Nephron (organoid): ENCODE measurements around the gene MAST2.

Experiments
- H3K27ac Mint-ChIP-seq, 3 experiments: 2 replicates each; pipeline ENCODE4 v1.8.0; 2020; ENCODE audit warnings: mixed read lengths in 3 of 3, mild to moderate bottlenecking in 2 of 3, moderate library complexity in 1 of 3
- H3K27me3 Mint-ChIP-seq: 2 replicates; pipeline ENCODE4 v1.8.0; 2021; ENCODE audit warnings: low read depth, mild to moderate bottlenecking, moderate library complexity, mixed read lengths
- H3K36me3 Mint-ChIP-seq: 2 replicates; pipeline ENCODE4 v1.8.0; 2020; ENCODE audit warnings: low read depth, mixed read lengths
- H3K4me1 Mint-ChIP-seq: 2 replicates; pipeline ENCODE4 v1.8.0; 2020; ENCODE audit warnings: mixed read lengths
- H3K4me3 Mint-ChIP-seq, 3 experiments: 2 replicates each; pipeline ENCODE4 v1.8.0; 2020; ENCODE audit warnings: mild to moderate bottlenecking in 3 of 3, mixed read lengths in 3 of 3, moderate library complexity in 2 of 3
- H3K9me3 Mint-ChIP-seq: 2 replicates; pipeline ENCODE4 v1.8.0; 2020; ENCODE audit warnings: mixed read lengths
- TF ChIP-seq, protein P1 (sequence below), 3 experiments: fragments of 200-600 bp; sonication (generic); IDR thresholded peaks; one replicate each; pipeline ENCODE4 v1.5.0; 2021; ENCODE audit warnings: antibody characterized with exemption in 3 of 3; ENCODE audit not compliant: unreplicated experiment in 3 of 3

The MAST2 gene

DNA sequence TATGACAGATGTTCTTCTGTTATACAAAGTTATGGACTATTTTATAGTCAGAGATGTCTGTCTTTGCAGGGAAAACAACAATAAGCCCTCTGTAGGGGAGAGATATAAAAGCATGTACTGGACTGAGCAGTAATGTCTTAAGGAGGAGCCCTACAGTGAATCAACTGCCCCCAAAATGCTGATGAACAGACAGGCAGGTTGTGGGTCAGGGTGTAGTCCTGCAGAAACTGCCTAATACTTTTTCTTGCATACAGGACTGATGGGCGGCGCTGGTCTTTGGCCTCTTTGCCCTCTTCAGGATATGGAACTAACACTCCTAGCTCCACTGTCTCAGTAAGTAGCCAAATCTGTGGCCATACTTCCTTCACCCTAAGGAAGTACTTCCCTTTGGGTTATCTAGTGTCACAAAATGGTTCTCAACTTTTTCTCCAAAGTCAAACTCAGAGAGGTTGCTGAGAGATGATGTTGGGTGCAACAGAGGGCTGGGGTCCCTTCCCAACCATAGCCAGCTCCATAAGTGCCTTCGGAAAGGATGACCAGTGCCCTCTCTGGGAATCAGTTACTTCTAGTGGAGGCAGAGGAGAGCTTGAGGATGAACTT, 199.2 kb downstream of the MAST2 start:
- H3K27me3 Mint-ChIP-seq, result no peaks in the 10 kb centered on the region
- no peaks in the 10 kb centered on the region for H3K9me3 Mint-ChIP-seq
- H3K4me3 Mint-ChIP-seq, result no peak overlapping the region

DNA sequence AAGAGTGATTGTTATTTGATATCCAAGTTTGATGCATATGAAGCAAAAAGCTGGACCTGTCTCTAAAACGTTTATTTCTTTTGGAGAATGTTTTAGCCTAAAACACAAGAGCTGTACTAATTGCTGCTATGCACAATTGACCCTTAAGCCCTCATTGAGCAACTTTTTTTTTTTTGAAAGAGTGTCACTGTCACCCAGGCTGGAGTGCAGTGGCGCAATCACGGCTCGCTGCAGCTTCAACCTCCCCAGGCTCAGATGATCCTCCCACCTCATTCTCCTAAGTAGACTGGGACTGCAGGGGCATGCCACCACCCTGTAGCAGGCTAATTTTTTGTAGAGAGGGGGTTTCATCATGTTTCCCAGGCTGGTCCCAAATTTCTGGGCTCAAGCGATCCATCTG, 199.9 kb downstream of the MAST2 start:
- Mint-ChIP-seq H3K4me3 (no peak overlapping the region), H3K27ac (no peak overlapping the region), H3K36me3 (peaks cover 37% of the 10 kb centered on the region), H3K4me1 (no peaks in the 10 kb centered on the region), H3K9me3 (no peaks in the 10 kb centered on the region), H3K27me3 (no peaks in the 10 kb centered on the region)
- TF ChIP-seq, protein P1, sequence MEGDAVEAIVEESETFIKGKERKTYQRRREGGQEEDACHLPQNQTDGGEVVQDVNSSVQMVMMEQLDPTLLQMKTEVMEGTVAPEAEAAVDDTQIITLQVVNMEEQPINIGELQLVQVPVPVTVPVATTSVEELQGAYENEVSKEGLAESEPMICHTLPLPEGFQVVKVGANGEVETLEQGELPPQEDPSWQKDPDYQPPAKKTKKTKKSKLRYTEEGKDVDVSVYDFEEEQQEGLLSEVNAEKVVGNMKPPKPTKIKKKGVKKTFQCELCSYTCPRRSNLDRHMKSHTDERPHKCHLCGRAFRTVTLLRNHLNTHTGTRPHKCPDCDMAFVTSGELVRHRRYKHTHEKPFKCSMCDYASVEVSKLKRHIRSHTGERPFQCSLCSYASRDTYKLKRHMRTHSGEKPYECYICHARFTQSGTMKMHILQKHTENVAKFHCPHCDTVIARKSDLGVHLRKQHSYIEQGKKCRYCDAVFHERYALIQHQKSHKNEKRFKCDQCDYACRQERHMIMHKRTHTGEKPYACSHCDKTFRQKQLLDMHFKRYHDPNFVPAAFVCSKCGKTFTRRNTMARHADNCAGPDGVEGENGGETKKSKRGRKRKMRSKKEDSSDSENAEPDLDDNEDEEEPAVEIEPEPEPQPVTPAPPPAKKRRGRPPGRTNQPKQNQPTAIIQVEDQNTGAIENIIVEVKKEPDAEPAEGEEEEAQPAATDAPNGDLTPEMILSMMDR (IDR thresholded peaks at IDR 0.05; ENCODE audit: unreplicated experiment in 3 of 3), result no peak

More for the DNA sequence above, 199.2 kb downstream of the MAST2 start:
- Mint-ChIP-seq H3K27ac (no peak overlapping the region), H3K4me1 (no peaks in the 10 kb centered on the region), H3K36me3 (peaks cover 31% of the 10 kb centered on the region)
- TF ChIP-seq, protein P1 (IDR thresholded peaks at IDR 0.05; ENCODE audit: unreplicated experiment in 3 of 3), result no peak

DNA sequence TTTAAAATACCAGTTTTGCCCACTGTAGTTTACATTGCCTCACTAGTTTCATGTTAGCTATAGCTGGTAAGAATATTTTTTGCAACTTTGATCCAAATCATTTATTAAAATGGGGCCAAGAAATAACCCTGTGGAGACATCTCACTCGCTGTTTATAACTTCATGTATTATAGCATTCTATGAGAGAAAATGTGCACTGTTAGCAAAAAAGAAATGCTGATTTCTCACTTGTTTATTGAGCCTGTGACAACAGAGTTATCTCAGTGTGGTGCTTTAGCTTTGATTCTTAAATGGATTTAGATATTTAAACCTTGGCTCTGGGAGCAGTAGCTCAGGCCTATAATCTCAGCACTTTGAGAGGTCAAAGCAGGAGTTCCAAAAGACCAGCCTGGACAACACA, 201.1 kb downstream of the MAST2 start:
- no peak overlapping the region for H3K27ac Mint-ChIP-seq
- no peaks in the 10 kb centered on the region for H3K9me3 Mint-ChIP-seq
- peaks cover 44% of the 10 kb centered on the region for H3K36me3 Mint-ChIP-seq
- H3K27me3 Mint-ChIP-seq, result no peaks in the 10 kb centered on the region
- no peak overlapping the region for H3K4me3 Mint-ChIP-seq
- no peaks in the 10 kb centered on the region for H3K4me1 Mint-ChIP-seq
- TF ChIP-seq, protein P1 (IDR thresholded peaks at IDR 0.05; ENCODE audit: unreplicated experiment in 3 of 3), result no peak

DNA sequence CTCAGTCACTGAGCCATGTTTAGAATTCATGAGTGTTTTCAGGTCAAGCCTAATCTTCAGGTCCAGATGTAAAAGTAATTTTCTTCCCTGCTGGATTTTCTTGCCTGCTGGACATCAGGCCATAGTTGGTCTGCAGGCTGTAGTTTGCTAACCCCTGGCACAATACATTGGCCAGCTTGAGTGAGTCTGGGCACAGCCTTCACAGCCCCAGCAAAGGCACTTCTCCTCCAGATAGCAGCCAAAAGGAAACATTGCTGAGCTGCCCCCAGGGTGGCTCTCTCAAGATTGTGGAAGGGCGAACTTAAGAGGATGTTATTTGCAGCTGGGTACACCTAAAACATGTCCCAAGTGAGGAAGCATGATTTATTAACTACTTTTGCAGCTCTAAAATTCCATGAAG, 202.2 kb downstream of the MAST2 start:
- no peaks in the 10 kb centered on the region for H3K9me3 Mint-ChIP-seq
- no peak overlapping the region for H3K4me3 Mint-ChIP-seq
- TF ChIP-seq, protein P1 (IDR thresholded peaks at IDR 0.05; ENCODE audit: unreplicated experiment in 3 of 3), result no peak
- peaks cover 47% of the 10 kb centered on the region for H3K36me3 Mint-ChIP-seq
- no peaks in the 10 kb centered on the region for H3K4me1 Mint-ChIP-seq
- H3K27ac Mint-ChIP-seq, result no peak overlapping the region
- no peaks in the 10 kb centered on the region for H3K27me3 Mint-ChIP-seq

DNA sequence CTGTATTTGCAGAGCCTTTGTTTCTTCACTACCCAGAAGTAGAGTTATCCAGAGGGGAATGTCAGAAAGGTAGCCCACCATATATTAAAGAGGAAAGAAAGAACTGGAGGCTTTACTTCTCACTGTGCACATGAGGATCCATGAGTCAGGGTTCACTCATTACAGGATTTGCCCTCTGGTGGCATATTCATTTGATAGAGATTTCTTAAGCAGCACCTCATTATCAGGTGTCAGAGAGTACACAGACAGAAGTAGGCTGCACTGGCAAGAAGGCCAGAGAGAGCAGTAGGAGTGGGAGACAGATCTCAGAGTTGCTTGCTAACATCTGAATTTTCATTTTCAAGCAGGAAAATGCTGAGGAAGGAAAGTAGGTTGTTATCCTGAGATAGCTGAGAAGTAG, 205.2 kb downstream of the MAST2 start:
- no peaks in the 10 kb centered on the region for H3K9me3 Mint-ChIP-seq
- no peak overlapping the region for H3K4me3 Mint-ChIP-seq
- no peak overlapping the region for H3K27ac Mint-ChIP-seq
- no peaks in the 10 kb centered on the region for H3K4me1 Mint-ChIP-seq
- H3K27me3 Mint-ChIP-seq, result no peaks in the 10 kb centered on the region
- TF ChIP-seq, protein P1 (IDR thresholded peaks at IDR 0.05; ENCODE audit: unreplicated experiment in 3 of 3), result no peak
- peaks cover 67% of the 10 kb centered on the region for H3K36me3 Mint-ChIP-seq

DNA sequence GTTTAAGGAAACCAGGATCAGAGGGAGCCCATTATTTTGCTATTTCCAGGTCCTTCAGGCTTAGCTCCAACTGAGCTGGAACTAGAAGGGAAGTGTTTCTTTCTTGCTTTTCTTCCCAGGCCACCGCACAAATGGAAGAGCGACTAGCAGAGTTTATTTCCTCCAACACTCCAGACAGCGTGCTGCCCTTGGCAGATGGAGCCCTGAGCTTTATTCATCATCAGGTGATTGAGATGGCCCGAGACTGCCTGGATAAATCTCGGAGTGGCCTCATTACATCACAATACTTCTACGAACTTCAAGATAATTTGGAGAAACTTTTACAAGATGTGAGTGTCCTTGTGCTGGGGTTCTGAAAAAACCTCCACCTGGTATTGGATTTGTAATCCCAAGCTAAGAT, 207.2 kb downstream of the MAST2 start:
- H3K36me3 Mint-ChIP-seq, result peaks cover 73% of the 10 kb centered on the region
- H3K9me3 Mint-ChIP-seq, result peaks cover 3% of the 10 kb centered on the region
- no peak overlapping the region for H3K4me3 Mint-ChIP-seq
- TF ChIP-seq, protein P1 (IDR thresholded peaks at IDR 0.05; ENCODE audit: unreplicated experiment in 3 of 3), result no peak
- H3K4me1 Mint-ChIP-seq, result no peaks in the 10 kb centered on the region
- no peaks in the 10 kb centered on the region for H3K27me3 Mint-ChIP-seq
- H3K27ac Mint-ChIP-seq, result no peak overlapping the region
